CD4-positive, CD25-positive, alpha-beta regulatory T cell (primary cell): ENCODE data around the gene ANKZF1. TPM values are rescaled to one million over a fixed set of nuclear protein-coding genes. Genes with fewer than 3 reads are reported as not detected.

ENCODE experiments used
- ATAC-seq, 2 donors: fragments of 150-1000 bp; cut with Tn5 transposase; one replicate each; pipeline ENCODE4 v1.10.0; 2021; ENCODE audit warnings: low read depth in 2 of 2, moderate number of reproducible peaks in 2 of 2, moderate library complexity in 1 of 2
- DNase-seq, 3 donors: peaks; one replicate each; pipeline versions ENCODE4 v3.0.0 to v3.0.0-alpha.2; 2012 to 2022; ENCODE audit warnings: mixed read lengths in 1 of 3
- H3K27ac ChIP-seq: one replicate; pipeline ENCODE4 v1.7.0; 2013; ENCODE audit warnings: mild to moderate bottlenecking, low read length; ENCODE audit not compliant: insufficient read depth, poor library complexity, severe bottlenecking
- H3K27me3 ChIP-seq: one replicate; pipeline ENCODE4 v1.7.0; 2013; ENCODE audit warnings: low read length; ENCODE audit not compliant: control insufficient read depth, insufficient read depth
- H3K36me3 ChIP-seq: one replicate; pipeline ENCODE4 v1.7.0; 2013; ENCODE audit warnings: mild to moderate bottlenecking, low read length, moderate library complexity; ENCODE audit not compliant: control insufficient read depth, insufficient read depth
- H3K4me1 ChIP-seq: 2 replicates; pipeline ENCODE4 v1.7.0; 2013; ENCODE audit warnings: mild to moderate bottlenecking, low read length; ENCODE audit not compliant: insufficient read depth, control insufficient read depth, poor library complexity, severe bottlenecking
- H3K4me3 ChIP-seq: one replicate; pipeline ENCODE4 v1.7.0; 2013; ENCODE audit warnings: low read depth, mild to moderate bottlenecking, low read length, moderate library complexity
- H3K9me3 ChIP-seq, 2 experiments: 1 replicate in 1 of 2; 2 replicates in 1 of 2; pipeline ENCODE4 v1.7.0; 2013; ENCODE audit warnings: low read length in 2 of 2, mild to moderate bottlenecking in 1 of 2, moderate library complexity in 1 of 2; ENCODE audit not compliant: control insufficient read depth in 2 of 2
- H3K27ac Mint-ChIP-seq, 3 donors: one replicate each; pipeline ENCODE4 v1.8.0; 2020 to 2022; ENCODE audit warnings: mild to moderate bottlenecking in 3 of 3, mixed read lengths in 3 of 3, moderate library complexity in 2 of 3
- H3K27me3 Mint-ChIP-seq: one replicate; pipeline ENCODE4 v1.8.0; 2022; ENCODE audit warnings: mild to moderate bottlenecking, mixed read lengths
- H3K36me3 Mint-ChIP-seq: one replicate; pipeline ENCODE4 v1.8.0; 2020; ENCODE audit warnings: mixed read lengths
- H3K4me1 Mint-ChIP-seq, 4 donors: one replicate each; pipeline ENCODE4 v1.8.0; 2020 to 2022; ENCODE audit warnings: mixed read lengths in 4 of 4, mild to moderate bottlenecking in 1 of 4
- H3K4me3 Mint-ChIP-seq, 4 donors: one replicate each; pipeline ENCODE4 v1.8.0; 2020 to 2022; ENCODE audit warnings: mild to moderate bottlenecking in 4 of 4, mixed read lengths in 4 of 4, moderate library complexity in 3 of 4
- H3K9me3 Mint-ChIP-seq, 7 donors: one replicate each; pipeline ENCODE4 v1.8.0; 2020 to 2022; ENCODE audit warnings: mixed read lengths in 7 of 7, mild to moderate bottlenecking in 3 of 7, moderate library complexity in 2 of 7
- polyA plus RNA-seq, 4 donors: library from polyadenylated mRNA; unstranded; fragments of 300-500 nt; fragmentation: Illumina TruSeq; gene quantifications; one replicate each; pipeline ENCODE4 v1.2.3, GENCODE V29; 2021
- total RNA-seq: library from RNA; stranded (reverse); gene quantifications from one replicate; pipeline ENCODE4 v1.2.3, GENCODE V29; 2022

The ANKZF1 gene
- total and polyA plus RNA-seq, 5 donors from 2014 or later = 23.5 to 123 (median 31.9) TPM

DNA sequence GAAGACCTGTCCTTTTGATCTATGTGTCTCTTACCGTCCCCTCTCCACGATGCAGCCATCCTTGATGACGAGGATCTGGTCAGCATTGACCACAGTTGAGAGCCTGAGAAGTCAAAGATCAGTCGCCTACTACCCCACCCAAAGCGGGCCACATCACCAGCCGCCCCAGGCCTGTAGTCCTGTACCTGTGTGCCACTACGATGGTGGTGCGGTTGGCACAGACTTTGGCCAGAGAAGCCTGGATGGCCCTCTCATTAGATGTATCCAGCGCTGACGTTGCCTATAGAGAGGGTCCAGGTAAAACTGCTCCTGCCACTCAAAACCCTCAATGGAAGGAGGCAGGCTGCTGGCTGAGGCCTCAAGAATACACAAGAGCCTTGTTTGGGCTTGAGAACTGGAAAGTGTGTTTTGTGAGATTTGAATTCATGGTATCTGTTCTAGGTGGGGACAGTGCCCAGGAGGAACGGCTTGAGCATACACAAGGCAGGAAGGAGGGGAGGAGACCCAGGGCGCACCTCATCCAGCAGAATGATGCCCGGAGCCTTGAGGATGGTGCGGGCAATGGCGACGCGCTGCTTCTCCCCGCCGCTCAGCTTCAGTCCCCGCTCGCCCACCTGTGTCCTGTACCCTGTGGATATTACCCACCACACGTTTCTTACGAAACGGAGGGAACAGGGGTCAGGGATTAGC is 19.3 kb upstream of the ANKZF1 start:
- H3K4me3 Mint-ChIP-seq = peak overlapping the region in 1 of 4 donors; percentile 80
- Histone ChIP-seq H3K9me3 (no peaks in the 10 kb centered on the region), H3K27ac (peak overlapping the region; percentile 67), H3K4me3 (no peak overlapping the region), H3K27me3 (no peaks in the 10 kb centered on the region), H3K36me3 (peaks cover 16% of the 10 kb centered on the region), H3K4me1 (peaks cover 26% of the 10 kb centered on the region)
- ATAC-seq (no peak), DNase-seq (no peak)
- H3K36me3 Mint-ChIP-seq = peaks cover 4% of the 10 kb centered on the region
- H3K27me3 Mint-ChIP-seq = peaks cover 4% of the 10 kb centered on the region
- peaks cover 7 to 43% (median 18%) of the 10 kb centered on the region in 4 donors for H3K4me1 Mint-ChIP-seq
- H3K9me3 Mint-ChIP-seq = no peaks in the 10 kb centered on the region
- H3K27ac Mint-ChIP-seq = peak overlapping the region in 2 of 3 donors; percentile 71 to 81

DNA sequence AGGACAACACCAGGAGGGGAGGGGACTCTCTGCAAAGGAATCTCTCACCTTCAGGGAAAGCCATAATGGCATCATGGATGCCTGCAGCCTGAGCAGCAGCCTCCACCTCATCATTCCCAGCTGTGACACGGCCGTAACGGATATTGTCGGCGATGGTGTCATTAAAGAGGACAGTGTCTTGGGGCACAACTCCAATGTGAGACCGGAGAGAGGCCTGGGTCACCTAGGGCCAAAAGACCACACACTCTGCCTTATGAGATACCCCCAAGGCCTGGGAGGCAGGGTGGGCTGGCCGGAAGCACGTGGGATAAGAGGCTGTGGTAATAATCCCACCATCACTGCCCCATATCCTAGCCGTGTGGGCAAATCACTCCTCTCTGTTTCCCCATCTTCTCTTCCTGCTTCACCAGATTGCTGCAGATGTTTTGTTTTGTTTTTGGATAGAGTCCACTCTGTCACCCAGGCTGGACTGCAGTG is 18.7 kb upstream of the ANKZF1 start:
- peak overlapping the region; percentile 95 to 99 (median 95) for H3K27ac Mint-ChIP-seq
- peak overlapping the region; percentile 53 for H3K4me3 ChIP-seq
- peaks cover 7 to 42% (median 17%) of the 10 kb centered on the region in 4 donors for H3K4me1 Mint-ChIP-seq

DNA sequence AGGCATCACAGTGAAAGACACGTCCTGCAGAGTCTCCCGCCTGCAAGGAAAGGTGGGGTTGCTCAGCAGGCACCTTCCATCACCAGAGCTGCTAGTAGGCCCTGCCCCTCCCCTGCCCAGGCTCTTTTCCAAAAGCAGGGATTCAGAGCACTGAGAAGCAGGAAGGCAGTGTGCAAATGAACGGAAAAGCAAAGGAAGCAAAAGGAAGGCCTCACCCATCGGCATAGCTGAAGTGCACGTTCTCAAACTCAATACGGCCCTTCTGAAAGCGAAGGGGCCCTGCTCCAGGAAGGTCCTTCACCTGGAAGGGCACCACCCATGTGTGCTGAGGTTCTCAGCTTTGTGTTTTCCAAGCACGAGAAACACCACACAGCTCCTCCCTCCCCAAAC is 16.6 kb upstream of the ANKZF1 start:
- Mint-ChIP-seq H3K36me3 (peaks cover 4% of the 10 kb centered on the region), H3K4me1 (peaks cover 6 to 38% (median 18%) of the 10 kb centered on the region in 4 donors), H3K4me3 (no peak overlapping the region), H3K9me3 (peaks cover 0 to 2% (median 0%) of the 10 kb centered on the region in 7 donors), H3K27me3 (no peaks in the 10 kb centered on the region), H3K27ac (no peak overlapping the region)
- no peak for DNase-seq
- Histone ChIP-seq H3K9me3 (no peaks in the 10 kb centered on the region), H3K36me3 (peaks cover 14% of the 10 kb centered on the region), H3K4me3 (no peak overlapping the region), H3K4me1 (peaks cover 18% of the 10 kb centered on the region), H3K27me3 (no peaks in the 10 kb centered on the region), H3K27ac (no peak overlapping the region)
- ATAC-seq = no peak

More for the DNA sequence above, 18.7 kb upstream of the ANKZF1 start:
- H3K9me3 ChIP-seq = no peaks in the 10 kb centered on the region
- no peaks in the 10 kb centered on the region for H3K27me3 ChIP-seq
- DNase-seq (no peak), ATAC-seq (no peak)
- peak overlapping the region; percentile 67 for H3K27ac ChIP-seq
- H3K27me3 Mint-ChIP-seq = peaks cover 4% of the 10 kb centered on the region
- peaks cover 4% of the 10 kb centered on the region for H3K36me3 Mint-ChIP-seq
- peaks cover 24% of the 10 kb centered on the region for H3K4me1 ChIP-seq
- no peaks in the 10 kb centered on the region for H3K9me3 Mint-ChIP-seq
- H3K36me3 ChIP-seq = peaks cover 16% of the 10 kb centered on the region
- peak overlapping the region in 3 of 4 donors; percentile 31 to 91 (median 84) for H3K4me3 Mint-ChIP-seq

DNA sequence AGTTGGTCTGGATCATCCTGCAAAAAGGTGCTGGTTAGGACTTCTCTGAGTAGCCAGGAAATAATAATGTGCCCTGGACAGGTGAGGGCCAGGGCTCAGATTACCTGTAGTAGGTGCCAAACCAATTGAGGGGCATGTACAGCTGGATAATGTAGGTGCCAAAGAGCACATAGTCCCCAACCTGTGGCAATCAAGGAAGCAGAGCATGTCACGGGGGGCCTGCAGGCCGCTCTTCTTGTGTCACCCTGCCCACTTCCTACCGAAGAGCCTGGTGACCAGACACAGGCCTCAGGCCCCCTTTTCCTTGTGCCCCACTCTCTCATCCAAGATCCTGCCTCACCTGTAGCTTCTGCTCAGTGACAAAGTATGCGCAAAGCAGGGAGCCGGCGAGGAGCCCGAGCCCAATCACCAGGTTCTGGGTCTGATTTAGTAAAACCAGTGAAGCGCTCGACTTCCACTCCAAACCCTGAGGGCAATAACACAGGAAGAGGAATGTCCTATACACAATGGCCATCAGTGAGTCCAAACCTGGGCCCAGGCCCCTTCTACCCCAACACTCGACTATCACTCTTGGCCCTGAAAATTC is 16.0 kb upstream of the ANKZF1 start:
- H3K4me1 ChIP-seq = peaks cover 23% of the 10 kb centered on the region
- no peak for DNase-seq
- H3K27ac ChIP-seq = no peak overlapping the region
- H3K36me3 ChIP-seq = peaks cover 8% of the 10 kb centered on the region
- ATAC-seq = no peak
- H3K9me3 ChIP-seq = no peaks in the 10 kb centered on the region
- Mint-ChIP-seq H3K4me3 (no peak overlapping the region), H3K27ac (peak overlapping the region in 1 of 3 donors; percentile 69), H3K36me3 (peaks cover 4% of the 10 kb centered on the region), H3K9me3 (peaks cover 0 to 2% (median 0%) of the 10 kb centered on the region in 7 donors), H3K4me1 (peaks cover 6 to 34% (median 16%) of the 10 kb centered on the region in 4 donors), H3K27me3 (no peaks in the 10 kb centered on the region)
- H3K27me3 ChIP-seq = no peaks in the 10 kb centered on the region
- no peak overlapping the region for H3K4me3 ChIP-seq

DNA sequence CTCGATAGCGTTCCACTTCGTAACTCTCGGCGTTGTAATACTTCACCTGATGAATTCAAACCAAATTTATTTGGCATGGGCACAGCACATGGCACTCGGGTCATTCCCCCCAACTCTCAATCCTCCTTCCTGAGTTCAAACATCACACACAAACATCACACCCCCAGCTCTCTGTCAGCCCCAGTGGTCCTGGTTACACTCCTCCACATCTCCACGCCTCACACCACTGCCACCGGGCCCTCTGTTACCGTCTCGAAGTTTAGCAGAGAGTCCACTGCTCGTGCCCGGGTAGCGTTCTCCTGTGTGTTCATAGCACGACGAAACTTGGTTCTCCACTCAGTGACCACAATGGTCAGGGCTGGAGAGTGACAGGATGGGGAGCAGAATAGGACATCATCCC is 15.5 kb upstream of the ANKZF1 start:
- Histone ChIP-seq H3K36me3 (peaks cover 4% of the 10 kb centered on the region), H3K4me1 (peaks cover 29% of the 10 kb centered on the region), H3K27me3 (no peaks in the 10 kb centered on the region), H3K27ac (no peak overlapping the region), H3K4me3 (no peak overlapping the region), H3K9me3 (no peaks in the 10 kb centered on the region)
- H3K27ac Mint-ChIP-seq = peak overlapping the region in 1 of 3 donors; percentile 69
- no peaks in the 10 kb centered on the region for H3K27me3 Mint-ChIP-seq
- H3K9me3 Mint-ChIP-seq = peaks cover 0 to 2% (median 0%) of the 10 kb centered on the region in 7 donors
- DNase-seq = no peak
- peaks cover 4% of the 10 kb centered on the region for H3K36me3 Mint-ChIP-seq
- peaks cover 6 to 38% (median 16%) of the 10 kb centered on the region in 4 donors for H3K4me1 Mint-ChIP-seq
- no peak for ATAC-seq
- H3K4me3 Mint-ChIP-seq = no peak overlapping the region

DNA sequence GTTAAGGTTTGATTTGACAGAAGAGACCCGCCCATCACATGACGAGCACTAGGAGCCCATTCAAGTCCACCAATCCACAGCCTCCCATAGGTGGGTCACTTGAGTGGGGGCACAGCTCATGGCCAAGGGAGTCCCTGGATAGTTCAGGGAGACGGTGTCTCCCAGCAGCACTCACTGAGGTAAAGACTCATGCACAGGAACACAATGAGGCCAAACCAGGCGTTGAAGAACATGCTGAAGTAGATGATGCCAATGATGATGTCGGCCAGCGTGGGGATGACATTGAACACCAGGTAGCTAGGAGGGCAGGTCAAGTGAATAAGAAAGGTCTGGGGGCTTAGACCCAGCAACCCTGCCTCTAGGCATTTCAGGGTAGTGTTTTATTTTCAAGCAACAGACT is 14.8 kb upstream of the ANKZF1 start:
- Histone ChIP-seq H3K27ac (no peak overlapping the region), H3K4me1 (peaks cover 33% of the 10 kb centered on the region), H3K9me3 (no peaks in the 10 kb centered on the region), H3K27me3 (no peaks in the 10 kb centered on the region), H3K36me3 (no peaks in the 10 kb centered on the region), H3K4me3 (no peak overlapping the region)
- DNase-seq (no peak), ATAC-seq (no peak)
- peak overlapping the region in 1 of 4 donors; percentile 10 for H3K4me3 Mint-ChIP-seq
- peaks cover 0 to 2% (median 0%) of the 10 kb centered on the region in 7 donors for H3K9me3 Mint-ChIP-seq
- peaks cover 4% of the 10 kb centered on the region for H3K36me3 Mint-ChIP-seq
- H3K27ac Mint-ChIP-seq = no peak overlapping the region
- peaks cover 6 to 37% (median 16%) of the 10 kb centered on the region in 4 donors for H3K4me1 Mint-ChIP-seq
- H3K27me3 Mint-ChIP-seq = no peaks in the 10 kb centered on the region

DNA sequence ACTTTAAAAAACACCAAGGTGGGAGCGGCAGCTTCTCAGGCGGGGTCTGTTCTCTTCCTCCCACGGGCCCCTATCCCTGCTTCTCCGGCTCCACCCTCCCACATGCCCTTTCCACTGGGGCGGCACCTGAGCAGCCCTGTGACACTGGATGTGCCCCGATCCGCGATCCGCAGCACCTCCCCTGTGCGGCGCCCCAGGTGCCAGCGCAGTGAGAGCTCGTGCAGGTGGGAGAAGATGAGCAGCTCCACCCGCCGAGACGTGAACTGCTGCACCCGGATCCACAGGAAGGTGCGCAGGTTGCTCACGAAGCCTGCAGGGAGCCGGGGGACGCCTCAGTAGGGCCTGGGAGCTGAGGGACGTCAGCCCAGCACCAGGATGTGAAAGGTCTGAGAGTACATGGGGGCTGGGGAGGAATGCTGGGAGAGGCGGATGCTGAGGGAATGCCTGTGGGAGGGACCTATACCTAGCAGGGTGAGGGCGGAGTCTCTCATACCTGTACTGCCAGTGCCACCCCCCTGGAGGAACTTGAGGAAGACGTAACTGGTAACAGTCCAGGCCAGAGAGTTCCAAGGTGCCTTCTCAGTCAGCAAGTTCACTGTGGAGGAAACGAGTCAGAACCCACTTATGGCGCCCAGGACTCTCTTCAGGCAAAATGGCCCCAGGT is 13.6 kb upstream of the ANKZF1 start:
- Mint-ChIP-seq H3K36me3 (peaks cover 4% of the 10 kb centered on the region), H3K4me3 (peak overlapping the region in 1 of 4 donors; percentile 53), H3K9me3 (peaks cover 0 to 2% (median 0%) of the 10 kb centered on the region in 7 donors), H3K27ac (no peak overlapping the region), H3K4me1 (peaks cover 6 to 29% (median 15%) of the 10 kb centered on the region in 4 donors), H3K27me3 (no peaks in the 10 kb centered on the region)
- H3K27ac ChIP-seq = no peak overlapping the region
- no peak for DNase-seq
- no peak for ATAC-seq
- H3K9me3 ChIP-seq = no peaks in the 10 kb centered on the region
- H3K4me1 ChIP-seq = peaks cover 29% of the 10 kb centered on the region
- H3K27me3 ChIP-seq = no peaks in the 10 kb centered on the region
- H3K36me3 ChIP-seq = peaks cover 5% of the 10 kb centered on the region
- no peak overlapping the region for H3K4me3 ChIP-seq
